Loucy (cell line): Measurements from ENCODE around the gene COQ8B.

Source experiments
- H2AFZ ChIP-seq: fragments of 200-600 bp; sonication (generic); 2 replicates; pipeline ENCODE4 v1.6.0; 2016; ENCODE audit warnings: antibody characterized with exemption, mild to moderate bottlenecking, low read length, moderate library complexity
- H3F3A ChIP-seq: fragments of 200-600 bp; 2 replicates; pipeline ENCODE4 v1.6.0; 2016; ENCODE audit warnings: antibody characterized with exemption, low read depth, mild to moderate bottlenecking
- H3K27me3 ChIP-seq: fragments of 200-600 bp; sonication (generic); 2 replicates; pipeline ENCODE4 v1.6.1; 2014; ENCODE audit warnings: low read length, mild to moderate bottlenecking; ENCODE audit not compliant: insufficient read depth, poor library complexity, severe bottlenecking
- H3K36me3 ChIP-seq: fragments of 200-600 bp; sonication (generic); 2 replicates; pipeline ENCODE4 v1.6.1; 2016; ENCODE audit warnings: low read length; ENCODE audit not compliant: insufficient read depth
- H3K4me1 ChIP-seq: fragments of 200-600 bp; sonication (generic); 2 replicates; pipeline ENCODE4 v1.5.1; 2014; ENCODE audit warnings: low read length, mild to moderate bottlenecking; ENCODE audit not compliant: insufficient read depth, poor library complexity, severe bottlenecking
- H3K4me2 ChIP-seq: fragments of 200-600 bp; sonication (generic); 2 replicates; pipeline ENCODE4 v1.6.0; 2014; ENCODE audit warnings: antibody characterized with exemption, low read length, low read depth, mild to moderate bottlenecking; ENCODE audit not compliant: poor library complexity, severe bottlenecking
- H3K4me3 ChIP-seq: fragments of 200-600 bp; sonication (generic); 2 replicates; pipeline ENCODE4 v1.5.1; 2014; ENCODE audit warnings: low read length, mild to moderate bottlenecking, mixed read lengths; ENCODE audit not compliant: poor library complexity, severe bottlenecking
- H3K79me2 ChIP-seq: fragments of 200-600 bp; sonication (generic); 2 replicates; pipeline ENCODE4 v1.6.1; 2014; ENCODE audit warnings: low read length; ENCODE audit not compliant: insufficient read depth
- H3K9ac ChIP-seq: fragments of 200-600 bp; sonication (generic); 2 replicates; pipeline ENCODE4 v1.6.0; 2014; ENCODE audit warnings: mild to moderate bottlenecking, low read depth, low read length, moderate library complexity; ENCODE audit not compliant: poor library complexity, severe bottlenecking
- H3K9me2 ChIP-seq: fragments of 200-600 bp; sonication (generic); replicated peaks from 2 replicates; pipeline ENCODE4 v1.6.1; 2016; ENCODE audit warnings: low read depth, low read length, mixed read lengths
- H3K9me3 ChIP-seq: fragments of 200-600 bp; sonication (generic); 2 replicates; pipeline ENCODE4 v1.6.1; 2014; ENCODE audit warnings: mild to moderate bottlenecking, antibody characterized with exemption, low read length, low read depth; ENCODE audit not compliant: insufficient read depth
- H4K20me1 ChIP-seq: fragments of 200-600 bp; sonication (generic); 2 replicates; pipeline ENCODE4 v1.6.0; 2014; ENCODE audit warnings: antibody characterized with exemption, low read length, mild to moderate bottlenecking; ENCODE audit not compliant: insufficient read depth, poor library complexity, severe bottlenecking
- CTCF ChIP-seq: fragments of 200-600 bp; sonication (generic); conservative IDR thresholded peaks from 2 replicates; pipeline ENCODE4 v1.5.1; 2014; ENCODE audit warnings: mild to moderate bottlenecking, antibody characterized with exemption, low read length
- EZH2phosphoT487 ChIP-seq: fragments of 200-600 bp; IDR thresholded peaks from 2 replicates; pipeline ENCODE4 v1.6.1; 2018; ENCODE audit warnings: antibody characterized with exemption, mild to moderate bottlenecking, moderate library complexity, borderline replicate concordance

Gene COQ8B

DNA sequence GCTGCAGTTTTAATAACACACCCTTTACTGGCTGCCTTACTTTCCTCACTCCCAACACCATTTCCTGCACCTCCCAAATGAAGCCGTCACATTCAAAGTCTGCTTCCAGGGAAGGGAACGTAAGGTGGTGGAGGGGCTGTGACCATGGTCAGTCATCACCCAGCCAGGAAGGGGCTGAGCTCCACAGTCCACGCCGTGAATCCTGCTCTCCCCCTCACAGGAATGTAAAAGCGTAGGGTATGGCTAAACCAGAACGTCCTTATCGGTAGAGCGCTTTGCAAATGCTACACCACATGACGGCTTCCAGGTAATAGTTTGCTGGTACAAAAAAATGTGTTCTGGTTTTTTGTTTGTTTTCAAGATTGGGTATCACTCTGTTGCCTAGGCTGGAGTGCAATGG, 33.2 kb downstream of the COQ8B start:
- Histone ChIP-seq H3K9me2 (no peaks in the 10 kb centered on the region), H3K9me3 (no peaks in the 10 kb centered on the region), H3F3A (no peaks in the 10 kb centered on the region), H3K4me2 (no peak overlapping the region), H4K20me1 (no peaks in the 10 kb centered on the region), H3K36me3 (no peaks in the 10 kb centered on the region), H3K79me2 (no peaks in the 10 kb centered on the region), H2AFZ (no peak overlapping the region), H3K4me1 (no peaks in the 10 kb centered on the region), H3K4me3 (no peak overlapping the region), H3K27me3 (no peaks in the 10 kb centered on the region), H3K9ac (no peak overlapping the region)
- no peak for TF ChIP-seq CTCF
- TF ChIP-seq EZH2phosphoT487: no peak

DNA sequence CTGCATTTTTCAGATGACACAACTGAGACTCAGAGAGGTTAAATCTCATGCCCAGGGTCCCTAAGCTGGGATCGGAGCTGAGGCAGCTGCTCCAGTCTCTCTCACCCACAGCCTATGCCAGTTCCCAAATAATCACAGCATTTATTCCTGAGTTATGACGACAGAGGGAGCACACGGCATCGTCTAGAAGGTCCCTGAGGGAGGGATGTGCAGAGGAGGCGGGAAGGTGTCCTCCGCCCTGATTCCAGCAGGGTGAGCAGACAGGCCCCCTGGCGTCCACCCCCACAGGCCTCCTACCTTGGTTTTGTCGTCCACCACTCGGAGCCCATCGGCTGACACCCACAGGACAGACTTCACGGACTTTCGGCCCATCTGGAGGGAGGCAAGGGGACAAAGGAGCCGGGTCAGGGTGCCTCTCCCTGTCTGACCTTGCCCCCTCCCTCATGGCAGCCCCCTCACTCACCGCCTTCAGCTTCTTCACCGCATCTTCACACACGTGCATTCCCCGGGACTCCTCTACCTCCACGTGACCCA, 34.2 kb downstream of the COQ8B start:
- no peak overlapping the region for H2AFZ ChIP-seq
- no peaks in the 10 kb centered on the region for H3K9me2 ChIP-seq
- H3K4me1 ChIP-seq: no peaks in the 10 kb centered on the region
- H3K36me3 ChIP-seq: no peaks in the 10 kb centered on the region
- no peak for TF ChIP-seq EZH2phosphoT487
- TF ChIP-seq CTCF: no peak
- no peaks in the 10 kb centered on the region for H4K20me1 ChIP-seq
- no peak overlapping the region for H3K4me3 ChIP-seq
- H3K79me2 ChIP-seq: no peaks in the 10 kb centered on the region
- no peak overlapping the region for H3K4me2 ChIP-seq
- no peaks in the 10 kb centered on the region for H3K27me3 ChIP-seq
- H3K9me3 ChIP-seq: no peaks in the 10 kb centered on the region
- H3K9ac ChIP-seq: no peak overlapping the region
- H3F3A ChIP-seq: no peaks in the 10 kb centered on the region

DNA sequence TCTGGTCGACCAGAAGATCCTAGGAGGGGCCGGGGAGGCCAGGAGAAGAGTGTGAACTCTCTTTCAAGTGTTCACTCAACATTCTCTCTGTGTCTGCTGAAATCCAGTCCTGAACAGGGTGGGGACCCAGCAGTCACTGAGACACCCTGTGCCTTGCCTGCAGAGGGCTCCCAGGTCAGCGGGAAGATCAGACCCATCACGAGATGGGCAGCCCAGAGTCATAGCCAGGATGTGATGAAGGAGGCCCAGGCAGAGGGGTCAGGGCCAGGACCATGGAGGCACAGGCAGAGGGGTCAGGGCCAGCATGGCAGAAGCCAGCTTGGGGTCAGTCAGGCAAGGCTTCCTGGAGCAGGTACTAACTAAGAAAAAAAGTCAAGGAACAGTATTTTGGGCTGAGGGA, 35.6 kb downstream of the COQ8B start:
- TF ChIP-seq EZH2phosphoT487 (no peak), CTCF (no peak)
- Histone ChIP-seq H3K36me3 (no peaks in the 10 kb centered on the region), H3F3A (no peaks in the 10 kb centered on the region), H4K20me1 (no peaks in the 10 kb centered on the region), H3K9me3 (no peaks in the 10 kb centered on the region), H3K4me1 (no peaks in the 10 kb centered on the region), H3K4me2 (no peak overlapping the region), H3K4me3 (no peak overlapping the region), H3K9me2 (no peaks in the 10 kb centered on the region), H3K9ac (no peak overlapping the region), H3K79me2 (no peaks in the 10 kb centered on the region), H2AFZ (no peak overlapping the region), H3K27me3 (no peaks in the 10 kb centered on the region)
